ENCODE measurements around the gene RCOR1.
A peak's percentile ranks its signal among the peaks of the same experiment; 100 is the strongest.

RCOR1 gene

DNA sequence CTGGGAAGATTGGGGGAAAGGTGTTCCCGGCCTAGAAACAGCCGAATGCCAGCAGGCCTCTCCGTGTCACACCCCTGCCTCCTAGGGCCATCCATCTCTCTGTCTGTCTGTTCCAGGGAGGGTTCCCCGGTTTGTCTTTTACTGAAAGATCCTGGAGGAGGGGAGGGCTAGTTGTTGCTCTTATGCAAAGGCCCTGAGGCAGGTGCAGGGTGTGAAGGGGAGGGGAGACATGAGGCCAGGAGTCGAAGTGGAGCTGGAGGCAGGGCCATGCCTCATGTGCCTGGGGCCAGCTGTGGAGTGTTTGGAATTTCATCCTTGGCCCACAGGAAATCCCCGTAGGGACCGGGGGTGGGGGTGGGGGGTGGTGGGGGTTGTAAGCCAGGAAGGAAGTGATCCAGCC lies 8.7 kb upstream of the RCOR1 start:
- no peak overlapping the region for H3K27ac ChIP-seq
- no peak for TF ChIP-seq CTCF (conservative IDR thresholded peaks at IDR 0.05)

GRCh38 chr14:102584871-102585869 lies 7.3 kb upstream of the RCOR1 start:
- H3K27ac ChIP-seq, result no peak overlapping the region
- TF ChIP-seq CTCF (conservative IDR thresholded peaks at IDR 0.05), result no peak

- no peak for TF ChIP-seq CTCF (conservative IDR thresholded peaks at IDR 0.05)
- no peak overlapping the region for H3K27ac ChIP-seq
These were observed 5.9 kb upstream of the RCOR1 start for GRCh38 chr14:102586420-102587104.

DNA sequence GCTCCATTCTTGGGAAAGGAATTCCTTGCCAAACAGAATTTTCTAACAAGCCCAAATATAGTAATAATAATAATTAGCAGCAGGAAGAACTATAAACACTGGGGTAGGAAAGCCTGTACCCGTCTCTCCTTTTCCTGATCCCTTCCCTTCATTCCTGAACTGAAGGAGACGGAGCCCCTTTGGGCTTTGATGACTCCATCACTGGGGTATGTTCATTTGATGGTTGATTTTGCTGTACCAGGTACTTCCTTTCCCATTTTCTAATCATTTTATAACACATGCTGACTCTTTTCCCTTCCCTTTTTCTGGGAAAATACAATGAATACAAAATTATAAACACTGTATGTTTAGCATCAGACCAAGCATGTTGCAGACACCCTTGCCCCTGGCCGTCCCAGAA lies 3.6 kb upstream of the RCOR1 start:
- H3K27ac ChIP-seq, result no peak overlapping the region
- no peak for TF ChIP-seq CTCF (conservative IDR thresholded peaks at IDR 0.05)

GRCh38 chr14:102589761-102590290 lies 2.6 kb upstream of the RCOR1 start:
- no peak overlapping the region for H3K27ac ChIP-seq
- TF ChIP-seq CTCF (conservative IDR thresholded peaks at IDR 0.05), result no peak

DNA sequence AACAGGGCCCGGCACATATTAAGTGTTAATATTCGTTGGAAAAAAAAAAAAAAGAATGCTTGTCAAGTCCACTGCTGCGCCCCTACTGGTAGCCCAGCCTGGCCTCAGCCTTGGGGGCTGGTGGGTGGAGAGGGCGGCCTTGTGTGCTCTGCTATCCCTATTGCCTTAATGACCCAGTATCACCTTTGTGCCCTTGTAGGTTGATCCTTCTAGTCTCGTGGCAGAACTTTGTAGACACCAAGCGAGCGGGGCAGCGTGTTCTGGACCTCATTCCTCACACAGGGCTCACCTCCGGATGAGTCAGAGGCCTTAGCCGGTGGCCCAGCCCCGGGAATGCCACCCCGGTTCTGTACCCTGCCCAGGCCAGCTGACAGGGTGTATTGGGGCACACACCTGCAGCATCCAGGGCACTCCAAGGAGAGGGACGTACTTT lies 1.8 kb upstream of the RCOR1 start:
- peak overlapping the region; percentile 98; the same call in 1 of the 2 replicates for H3K27ac ChIP-seq

More for the DNA sequence above, 1.8 kb upstream of the RCOR1 start:
- TF ChIP-seq CTCF (conservative IDR thresholded peaks at IDR 0.05), result peak; percentile 16; the same call in 1 of the 2 replicates

All from VCaP (cell line).